ENCODE measurements around the gene HOXA1.

Gene HOXA1

GRCh38 chr7:27104341-27105058, 8.7 kb upstream of the HOXA1 start:
- no peak for DNase-seq

- no peak for DNase-seq
Observed at GRCh38 chr7:27103489-27104226, 7.9 kb upstream of the HOXA1 start.

- DNase-seq, result no peak
Observed at GRCh38 chr7:27102581-27103442, 7.0 kb upstream of the HOXA1 start, which contains the start of gene HOXA2. HOXA2 (minus strand) TSS chr7:27102683; CDS start chr7:27102500, 183 bp downstream.

GRCh38 chr7:27101957-27102580, 6.3 kb upstream of the HOXA1 start:
- no peak for DNase-seq

GRCh38 chr7:27101171-27101956, 5.6 kb upstream of the HOXA1 start:
- DNase-seq, result no peak

- no peak for DNase-seq
Observed at GRCh38 chr7:27100694-27101170, 4.9 kb upstream of the HOXA1 start.

- no peak for DNase-seq
Observed at GRCh38 chr7:27099453-27100370, 3.9 kb upstream of the HOXA1 start.

GRCh38 chr7:27098578-27099451, 3.0 kb upstream of the HOXA1 start:
- DNase-seq, result no peak

- no peak for DNase-seq
Observed at GRCh38 chr7:27097686-27098577, 2.1 kb upstream of the HOXA1 start.

- no peak for DNase-seq
Observed at GRCh38 chr7:27096768-27097514, 1.1 kb upstream of the HOXA1 start.

GRCh38 chr7:27095050-27095896, 527 bp downstream of the HOXA1 start:
- no peak for DNase-seq

GRCh38 chr7:27094304-27095049, 1.3 kb downstream of the HOXA1 start:
- DNase-seq, result no peak

GRCh38 chr7:27093184-27093895, 2.5 kb downstream of the HOXA1 start:
- DNase-seq, result no peak

GRCh38 chr7:27092819-27093110, 3.0 kb downstream of the HOXA1 start:
- DNase-seq, result no peak

GRCh38 chr7:27091941-27092818, 3.6 kb downstream of the HOXA1 start:
- no peak for DNase-seq

Data from NCI-H2171 treated with DMSO at 0.1 percent for 48 hours (cell line).